Measurements from ENCODE around the gene SOD1. TPM values are rescaled to one million over a fixed set of nuclear protein-coding genes. Genes with fewer than 3 reads are reported as not detected.

SOD1 gene
- total RNA-seq, 1 donor from 2014 or later: 162 TPM

Small RNA genes within 50 kb of the gene (small RNA-seq; reads per million reads assigned to genes)
- gene RF01241: not detected

Other genes with a start within 250 kb of the SOD1 start
- gene SCAF4, start 72.4 kb downstream of the SOD1 start, total RNA-seq: 23.1 TPM
- gene HUNK, start 213.3 kb downstream of the SOD1 start, total RNA-seq: 0.74 TPM

Data from vagina (tissue), 1 donor.